ENCODE data around the gene FLT3. TPM values are rescaled to one million over a fixed set of nuclear protein-coding genes. Genes with fewer than 3 reads are reported as not detected.
"Not testable (repeated sequence)": the region's sequence is repeated elsewhere in the genome, so short reads cannot be mapped to it uniquely, and the experiment has no call there.

FLT3 gene
- total RNA-seq, 4 donors from 2014 or later, result 0.47 to 1.2 (median 1.2) TPM

DNA sequence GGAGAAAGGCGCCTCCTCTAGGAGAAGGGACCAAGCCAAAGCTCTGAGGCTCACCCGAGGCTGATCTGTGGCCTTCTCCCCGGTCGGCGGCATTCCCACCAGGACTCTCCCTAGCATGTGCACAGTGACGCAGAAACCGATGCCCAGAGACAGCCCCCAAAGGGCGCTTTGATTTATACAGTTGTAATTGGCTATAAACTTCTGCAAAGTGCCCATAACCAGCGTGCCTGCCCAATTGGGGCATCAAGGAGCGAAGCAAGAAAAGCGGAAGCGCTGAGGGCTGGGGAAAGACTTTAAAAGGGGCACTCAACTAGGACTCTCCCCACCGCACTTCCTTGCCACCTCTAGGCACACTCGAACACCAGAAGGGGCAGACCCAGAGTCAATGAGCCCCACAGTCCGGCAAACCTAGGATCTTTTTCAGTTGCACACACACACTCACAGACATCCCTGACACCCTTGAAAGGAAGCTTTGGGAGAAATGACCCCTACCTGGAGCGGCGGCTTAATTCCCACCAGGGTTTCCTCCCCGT lies 133.1 kb downstream of the FLT3 start:
- WGBS, result 12% methylated on average over 7 of the region's 18 CpGs
- Histone ChIP-seq H3K27ac (no peak overlapping the region), H3K27me3 (peaks cover 98% of the 10 kb centered on the region), H3K36me3 (no peaks in the 10 kb centered on the region), H3K4me1 (peaks cover 30% of the 10 kb centered on the region), H3K9me3 (no peaks in the 10 kb centered on the region), H3K4me3 (no peak overlapping the region)
- TF ChIP-seq POLR2A (IDR thresholded peaks at IDR 0.05), result no peak
- TF ChIP-seq, protein P1, sequence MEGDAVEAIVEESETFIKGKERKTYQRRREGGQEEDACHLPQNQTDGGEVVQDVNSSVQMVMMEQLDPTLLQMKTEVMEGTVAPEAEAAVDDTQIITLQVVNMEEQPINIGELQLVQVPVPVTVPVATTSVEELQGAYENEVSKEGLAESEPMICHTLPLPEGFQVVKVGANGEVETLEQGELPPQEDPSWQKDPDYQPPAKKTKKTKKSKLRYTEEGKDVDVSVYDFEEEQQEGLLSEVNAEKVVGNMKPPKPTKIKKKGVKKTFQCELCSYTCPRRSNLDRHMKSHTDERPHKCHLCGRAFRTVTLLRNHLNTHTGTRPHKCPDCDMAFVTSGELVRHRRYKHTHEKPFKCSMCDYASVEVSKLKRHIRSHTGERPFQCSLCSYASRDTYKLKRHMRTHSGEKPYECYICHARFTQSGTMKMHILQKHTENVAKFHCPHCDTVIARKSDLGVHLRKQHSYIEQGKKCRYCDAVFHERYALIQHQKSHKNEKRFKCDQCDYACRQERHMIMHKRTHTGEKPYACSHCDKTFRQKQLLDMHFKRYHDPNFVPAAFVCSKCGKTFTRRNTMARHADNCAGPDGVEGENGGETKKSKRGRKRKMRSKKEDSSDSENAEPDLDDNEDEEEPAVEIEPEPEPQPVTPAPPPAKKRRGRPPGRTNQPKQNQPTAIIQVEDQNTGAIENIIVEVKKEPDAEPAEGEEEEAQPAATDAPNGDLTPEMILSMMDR (IDR thresholded peaks at IDR 0.05), result no peak
- TF ChIP-seq EP300 (IDR thresholded peaks at IDR 0.05), result no peak
- no peak for TF ChIP-seq POLR2AphosphoS5 (IDR thresholded peaks at IDR 0.05)
- DNase-seq (ENCODE audit: low spot score in 2 of 2), result no peak

DNA sequence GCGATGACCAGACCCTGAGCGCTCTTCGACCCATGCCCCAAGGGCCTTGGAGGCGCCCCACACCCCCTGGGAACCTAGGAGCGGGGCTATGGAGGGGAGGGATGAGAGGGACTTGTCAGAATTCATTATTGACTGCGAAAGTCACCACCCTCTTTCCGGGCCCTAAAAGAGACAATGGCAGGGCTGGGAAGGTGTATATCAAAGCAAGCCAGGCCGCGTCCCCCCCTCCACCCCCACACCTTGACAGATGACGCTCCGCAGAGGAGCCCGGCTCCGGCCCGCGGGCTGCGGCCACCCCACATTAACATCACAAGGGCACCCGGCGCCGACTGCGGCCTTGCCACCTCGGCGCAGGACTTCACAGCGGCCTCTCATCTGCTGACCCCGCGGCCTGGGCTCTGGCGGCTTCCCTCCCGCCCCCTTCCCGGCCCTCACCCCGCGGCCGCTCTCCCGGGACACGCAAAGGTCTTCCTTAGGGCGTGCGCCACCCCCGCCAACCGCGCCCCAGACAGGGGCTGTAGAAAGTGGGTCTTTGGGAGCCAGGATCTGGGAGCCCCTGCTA lies 133.7 kb downstream of the FLT3 start:
- 0% methylated on average over 3 of the region's 38 CpGs for WGBS

DNA sequence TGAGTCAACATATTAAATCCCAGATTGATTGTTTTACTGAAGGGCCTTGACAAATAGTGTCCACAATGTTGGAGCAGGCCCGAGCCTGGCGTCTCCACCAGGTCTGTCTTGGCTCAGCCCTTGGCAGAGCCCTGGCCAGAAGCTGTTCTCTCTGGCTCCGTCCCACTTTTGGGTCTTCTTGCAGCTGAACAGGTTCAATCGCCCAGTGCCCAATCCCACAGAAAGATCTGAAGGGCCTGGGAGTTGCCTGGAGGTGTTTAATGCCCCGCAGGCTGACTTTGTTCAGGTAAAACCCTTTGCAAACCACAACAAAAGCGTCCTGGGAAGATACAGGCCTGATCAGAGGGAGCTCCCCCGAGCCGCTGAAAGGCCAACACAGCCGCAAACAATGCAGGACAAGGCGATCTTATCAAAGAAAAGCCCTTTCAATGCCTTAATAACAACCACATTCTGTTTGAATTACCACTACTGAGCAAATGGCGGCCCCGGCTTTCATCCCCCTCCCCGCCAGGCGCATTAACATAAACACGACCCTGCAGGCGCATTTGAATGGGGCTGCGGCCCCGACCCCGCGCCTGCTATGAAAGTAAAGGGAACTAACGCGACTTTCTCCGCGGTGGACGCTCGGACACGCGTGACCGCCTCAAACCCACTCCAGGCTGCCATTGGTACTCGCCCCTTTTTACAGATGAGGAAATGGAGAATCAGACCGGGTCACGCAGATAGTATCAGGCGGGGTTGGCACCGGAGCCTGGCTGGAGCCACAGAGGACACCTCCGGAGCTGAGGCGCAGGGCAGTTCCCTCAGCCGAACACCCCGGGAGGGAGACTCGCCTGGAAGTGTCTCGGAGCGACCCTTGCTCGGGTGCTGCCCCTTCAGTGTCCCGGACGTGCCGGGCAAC lies 134.4 kb downstream of the FLT3 start:
- Histone ChIP-seq H3K27ac (no peak overlapping the region), H3K4me3 (no peak overlapping the region), H3K36me3 (no peaks in the 10 kb centered on the region), H3K27me3 (peaks cover 96% of the 10 kb centered on the region), H3K4me1 (peaks cover 34% of the 10 kb centered on the region), H3K9me3 (no peaks in the 10 kb centered on the region)
- WGBS, result 18% methylated on average over 30 of the region's 45 CpGs
- no peak for DNase-seq (ENCODE audit: low spot score in 2 of 2)
- TF ChIP-seq, protein P1 (IDR thresholded peaks at IDR 0.05), result no peak
- TF ChIP-seq EP300 (IDR thresholded peaks at IDR 0.05), result no peak
- TF ChIP-seq POLR2A (IDR thresholded peaks at IDR 0.05), result no peak
- no peak for TF ChIP-seq POLR2AphosphoS5 (IDR thresholded peaks at IDR 0.05)

More for the DNA sequence above, 133.7 kb downstream of the FLT3 start:
- no peak for DNase-seq (ENCODE audit: low spot score in 2 of 2)
- Histone ChIP-seq H3K9me3 (no peaks in the 10 kb centered on the region), H3K4me1 (peaks cover 30% of the 10 kb centered on the region), H3K27ac (no peak overlapping the region), H3K27me3 (peaks cover 96% of the 10 kb centered on the region), H3K36me3 (no peaks in the 10 kb centered on the region), H3K4me3 (no peak overlapping the region)
- TF ChIP-seq POLR2AphosphoS5 (IDR thresholded peaks at IDR 0.05) (no peak), POLR2A (IDR thresholded peaks at IDR 0.05) (no peak), EP300 (IDR thresholded peaks at IDR 0.05) (no peak)
- TF ChIP-seq, protein P1 (IDR thresholded peaks at IDR 0.05), result no peak

DNA sequence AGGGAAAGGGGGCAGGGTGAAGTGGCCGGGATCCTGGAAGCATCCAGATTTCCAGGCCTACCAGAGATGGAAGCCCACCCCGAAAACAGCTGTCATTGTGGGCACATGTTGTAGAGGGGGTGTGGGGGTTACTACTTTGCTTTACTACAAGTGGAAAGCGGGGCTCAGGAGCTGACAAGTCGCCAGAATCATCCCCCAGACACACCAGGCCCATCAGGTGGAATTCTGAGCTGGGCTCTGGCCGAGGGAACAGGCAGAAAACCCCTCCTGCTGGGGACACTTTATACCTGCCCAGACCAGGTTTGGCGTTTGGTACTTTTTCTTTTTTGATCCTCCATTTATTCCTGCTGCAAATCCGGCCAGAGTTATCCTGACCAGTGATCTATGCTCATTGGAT lies 135.0 kb downstream of the FLT3 start:
- TF ChIP-seq EP300 (IDR thresholded peaks at IDR 0.05) (no peak), POLR2AphosphoS5 (IDR thresholded peaks at IDR 0.05) (no peak), POLR2A (IDR thresholded peaks at IDR 0.05) (no peak)
- TF ChIP-seq, protein P1 (IDR thresholded peaks at IDR 0.05), result no peak
- Histone ChIP-seq H3K27me3 (peaks cover 96% of the 10 kb centered on the region), H3K4me3 (no peak overlapping the region), H3K36me3 (no peaks in the 10 kb centered on the region), H3K4me1 (peaks cover 41% of the 10 kb centered on the region), H3K9me3 (no peaks in the 10 kb centered on the region), H3K27ac (no peak overlapping the region)
- no peak for DNase-seq (ENCODE audit: low spot score in 2 of 2)
- WGBS, result 70% methylated on average over 7 of the region's 7 CpGs

DNA sequence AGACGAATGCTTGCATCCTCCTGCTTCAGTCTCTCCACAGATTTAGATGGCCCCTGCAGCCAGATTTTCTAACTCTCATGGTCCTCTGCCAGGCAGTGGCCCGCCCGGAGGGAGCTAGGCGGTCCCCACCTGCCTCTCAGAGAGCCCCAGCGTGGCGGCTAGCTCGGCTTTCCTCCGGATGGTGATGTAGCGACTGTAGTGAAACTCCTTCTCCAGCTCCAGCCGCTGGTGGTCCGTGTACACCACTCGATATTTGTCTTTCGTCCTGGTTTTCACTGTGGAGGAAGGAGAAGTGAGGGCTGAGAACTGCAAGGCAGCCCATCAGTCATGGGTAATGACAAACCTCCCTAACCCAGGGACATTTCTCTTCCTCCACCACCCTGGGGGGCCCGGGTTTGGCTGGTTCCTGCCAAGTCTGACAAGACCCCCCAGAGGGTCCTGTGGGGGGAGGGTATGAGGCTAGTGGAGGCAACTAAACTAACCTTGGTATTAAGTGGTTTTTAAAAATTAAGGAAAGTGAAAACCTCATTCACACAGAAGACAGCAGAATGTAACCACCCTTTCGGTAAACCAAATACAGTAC lies 135.5 kb downstream of the FLT3 start:
- TF ChIP-seq POLR2A (IDR thresholded peaks at IDR 0.05) (no peak), EP300 (IDR thresholded peaks at IDR 0.05) (no peak), POLR2AphosphoS5 (IDR thresholded peaks at IDR 0.05) (no peak)
- TF ChIP-seq, protein P1 (IDR thresholded peaks at IDR 0.05), result no peak
- peaks cover 46% of the 10 kb centered on the region for H3K4me1 ChIP-seq
- no peak overlapping the region for H3K4me3 ChIP-seq
- H3K27ac ChIP-seq, result no peak overlapping the region
- no peak for DNase-seq (ENCODE audit: low spot score in 2 of 2)
- WGBS, result 23% methylated on average over 14 of the region's 15 CpGs
- peaks cover 96% of the 10 kb centered on the region for H3K27me3 ChIP-seq
- H3K36me3 ChIP-seq, result no peaks in the 10 kb centered on the region
- H3K9me3 ChIP-seq, result no peaks in the 10 kb centered on the region

DNA sequence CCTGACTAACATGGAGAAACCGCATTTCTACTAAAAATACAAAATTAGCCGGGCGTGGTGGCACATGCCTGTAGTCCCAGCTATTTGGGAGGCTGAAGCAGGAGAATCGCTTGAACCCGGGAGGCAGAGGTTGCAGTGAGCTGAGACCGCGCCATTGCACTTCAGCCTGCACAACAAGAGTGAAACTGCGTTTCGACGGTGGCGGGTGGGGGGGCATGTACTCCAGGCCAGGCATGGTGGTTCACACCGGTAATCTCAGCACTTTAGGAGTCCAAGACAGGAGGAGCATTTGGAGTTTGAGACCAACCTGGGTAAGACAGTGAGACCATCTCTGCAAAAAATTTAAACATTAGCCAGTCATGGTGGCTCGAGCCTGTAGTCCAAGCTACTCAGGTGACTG lies 136.2 kb downstream of the FLT3 start:
- not testable (repeated sequence) for H3K9me3 ChIP-seq; DNase-seq (ENCODE audit: low spot score in 2 of 2); H3K4me3 ChIP-seq; H3K36me3 ChIP-seq; H3K27ac ChIP-seq
- peaks cover 96% of the 10 kb centered on the region for H3K27me3 ChIP-seq
- WGBS, result 61% methylated on average over 13 of the region's 13 CpGs
- peaks cover 49% of the 10 kb centered on the region for H3K4me1 ChIP-seq
